ENCODE measurements around the gene CDH5.
"Not testable (repeated sequence)": the region's sequence is repeated elsewhere in the genome, so short reads cannot be mapped to it uniquely, and the experiment has no call there.

The CDH5 gene, protein sequence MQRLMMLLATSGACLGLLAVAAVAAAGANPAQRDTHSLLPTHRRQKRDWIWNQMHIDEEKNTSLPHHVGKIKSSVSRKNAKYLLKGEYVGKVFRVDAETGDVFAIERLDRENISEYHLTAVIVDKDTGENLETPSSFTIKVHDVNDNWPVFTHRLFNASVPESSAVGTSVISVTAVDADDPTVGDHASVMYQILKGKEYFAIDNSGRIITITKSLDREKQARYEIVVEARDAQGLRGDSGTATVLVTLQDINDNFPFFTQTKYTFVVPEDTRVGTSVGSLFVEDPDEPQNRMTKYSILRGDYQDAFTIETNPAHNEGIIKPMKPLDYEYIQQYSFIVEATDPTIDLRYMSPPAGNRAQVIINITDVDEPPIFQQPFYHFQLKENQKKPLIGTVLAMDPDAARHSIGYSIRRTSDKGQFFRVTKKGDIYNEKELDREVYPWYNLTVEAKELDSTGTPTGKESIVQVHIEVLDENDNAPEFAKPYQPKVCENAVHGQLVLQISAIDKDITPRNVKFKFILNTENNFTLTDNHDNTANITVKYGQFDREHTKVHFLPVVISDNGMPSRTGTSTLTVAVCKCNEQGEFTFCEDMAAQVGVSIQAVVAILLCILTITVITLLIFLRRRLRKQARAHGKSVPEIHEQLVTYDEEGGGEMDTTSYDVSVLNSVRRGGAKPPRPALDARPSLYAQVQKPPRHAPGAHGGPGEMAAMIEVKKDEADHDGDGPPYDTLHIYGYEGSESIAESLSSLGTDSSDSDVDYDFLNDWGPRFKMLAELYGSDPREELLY

DNA sequence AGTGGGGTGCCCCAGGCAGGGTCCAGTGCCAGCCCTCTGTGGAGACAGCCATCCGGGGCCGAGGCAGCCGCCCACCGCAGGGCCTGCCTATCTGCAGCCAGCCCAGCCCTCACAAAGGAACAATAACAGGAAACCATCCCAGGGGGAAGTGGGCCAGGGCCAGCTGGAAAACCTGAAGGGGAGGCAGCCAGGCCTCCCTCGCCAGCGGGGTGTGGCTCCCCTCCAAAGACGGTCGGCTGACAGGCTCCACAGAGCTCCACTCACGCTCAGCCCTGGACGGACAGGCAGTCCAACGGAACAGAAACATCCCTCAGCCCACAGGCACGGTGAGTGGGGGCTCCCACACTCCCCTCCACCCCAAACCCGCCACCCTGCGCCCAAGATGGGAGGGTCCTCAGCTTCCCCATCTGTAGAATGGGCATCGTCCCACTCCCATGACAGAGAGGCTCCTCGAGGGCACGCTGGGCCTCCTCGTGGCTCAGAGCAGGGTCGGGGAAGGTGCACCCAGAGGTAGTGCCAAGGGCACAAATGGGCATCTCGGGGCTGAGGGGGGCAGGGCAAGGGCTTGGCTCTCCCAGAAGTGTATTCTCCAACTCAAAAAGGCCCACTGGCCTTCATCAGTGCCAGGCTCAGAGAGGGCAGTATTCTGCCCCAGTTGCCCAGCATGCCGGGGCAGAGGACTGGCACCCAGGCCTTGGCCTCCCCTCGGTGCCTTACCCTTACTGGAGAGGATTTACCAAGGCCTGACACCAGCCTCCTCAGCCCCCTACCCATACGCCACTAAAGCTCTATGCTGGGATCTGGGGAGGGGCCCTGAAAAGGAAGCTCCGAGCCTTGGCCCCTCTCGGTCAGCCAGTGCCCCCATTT lies at the start of gene CDH5:
CDH5 (plus strand) TSS at position 259 of the 867 bp plus-strand sequence. CDS start 12,647 bp downstream, outside the sequence.
- DNase-seq: peak in 1 of 2 experiments; percentile 81

DNA sequence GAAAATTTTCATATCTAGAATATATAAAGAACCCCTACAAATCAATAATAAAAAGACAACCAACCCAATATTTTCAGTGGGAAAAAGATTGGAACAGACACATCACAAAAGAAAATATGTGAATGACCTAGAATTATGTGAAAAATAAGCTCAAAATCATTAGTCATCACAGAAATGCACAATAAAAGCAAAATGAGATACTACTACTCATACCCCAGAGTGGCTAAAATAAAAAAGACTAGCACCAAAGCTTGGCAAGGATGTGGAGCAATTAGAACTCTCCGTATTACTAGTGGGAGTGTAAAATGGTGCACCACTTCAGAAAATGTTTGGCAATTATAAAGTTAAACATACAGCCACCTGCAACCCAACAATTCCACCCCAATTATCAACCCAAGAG lies 48.0 kb upstream of the CDH5 start:
- DNase-seq: no peak

DNA sequence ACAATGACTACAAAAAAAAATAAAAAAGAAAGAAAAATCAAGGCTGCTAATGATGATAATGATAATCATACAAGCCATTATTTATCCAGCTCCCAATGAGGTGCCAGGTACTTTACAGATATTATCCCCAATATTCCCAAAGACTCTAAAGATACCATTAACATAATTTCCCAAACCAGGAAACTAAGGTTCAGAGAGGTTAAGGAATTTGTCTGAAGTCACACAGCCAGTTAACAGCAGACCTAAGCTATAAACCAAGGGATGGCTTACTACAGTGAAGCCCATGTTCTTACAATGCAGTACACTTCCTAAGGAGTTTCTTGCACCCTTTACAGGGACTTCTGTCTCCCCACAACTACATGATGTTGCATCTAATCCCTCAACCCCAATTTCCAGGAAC lies 45.7 kb upstream of the CDH5 start:
- DNase-seq: no peak

DNA sequence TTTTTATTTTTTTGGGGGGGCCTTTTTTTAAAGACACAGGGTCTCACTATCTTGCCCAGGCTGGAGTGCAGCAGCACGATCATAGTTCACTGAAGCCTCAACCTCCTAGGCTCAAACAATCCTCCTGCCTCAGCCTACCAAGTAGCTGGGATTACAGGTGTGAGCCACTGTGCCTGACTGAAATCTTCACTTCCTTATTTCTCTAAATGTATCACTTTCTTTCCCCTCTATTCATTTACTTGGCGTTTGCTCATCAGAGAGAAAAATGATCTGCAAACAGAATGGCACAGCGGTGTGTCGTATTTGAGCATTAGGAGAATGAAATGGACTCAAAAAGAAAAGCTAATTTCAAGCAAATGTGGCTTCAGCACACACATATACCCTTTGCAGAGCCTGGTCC lies 44.3 kb upstream of the CDH5 start:
- DNase-seq: no peak

DNA sequence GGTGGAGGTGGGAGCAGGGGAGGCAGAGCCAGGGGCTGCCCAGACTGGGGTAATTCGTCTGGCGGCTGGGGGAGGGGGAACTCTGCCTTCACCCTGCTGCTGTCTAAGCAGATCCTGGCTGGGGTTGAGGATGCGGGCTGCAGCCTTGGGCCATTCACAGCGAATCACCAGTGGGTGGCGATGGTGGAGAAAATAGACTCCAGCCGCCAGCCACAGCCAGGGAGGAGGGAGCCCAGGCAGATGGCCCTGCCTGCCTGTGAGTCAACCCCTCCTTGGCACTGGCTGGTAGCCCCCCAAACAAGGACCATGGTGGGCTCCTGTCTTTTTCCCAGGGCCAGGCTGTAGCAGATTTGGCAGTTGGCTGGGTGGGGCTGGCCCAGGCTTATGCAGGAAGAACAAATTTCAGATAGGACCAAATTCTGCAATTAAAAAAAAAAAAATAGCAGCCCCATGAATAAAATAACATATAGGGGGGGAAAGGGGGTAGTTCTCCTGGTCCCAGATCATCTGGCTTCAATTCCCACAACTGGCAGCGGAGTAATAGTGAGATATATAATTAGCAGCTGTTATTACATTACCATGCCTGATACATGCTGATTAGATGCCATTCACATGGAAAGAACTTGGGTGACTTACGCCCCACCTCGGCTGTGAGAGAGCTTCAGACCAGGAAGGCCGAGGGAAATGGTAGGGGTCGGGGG lies 41.5 kb upstream of the CDH5 start:
- peak in 1 of 2 experiments; percentile 49 for DNase-seq

DNA sequence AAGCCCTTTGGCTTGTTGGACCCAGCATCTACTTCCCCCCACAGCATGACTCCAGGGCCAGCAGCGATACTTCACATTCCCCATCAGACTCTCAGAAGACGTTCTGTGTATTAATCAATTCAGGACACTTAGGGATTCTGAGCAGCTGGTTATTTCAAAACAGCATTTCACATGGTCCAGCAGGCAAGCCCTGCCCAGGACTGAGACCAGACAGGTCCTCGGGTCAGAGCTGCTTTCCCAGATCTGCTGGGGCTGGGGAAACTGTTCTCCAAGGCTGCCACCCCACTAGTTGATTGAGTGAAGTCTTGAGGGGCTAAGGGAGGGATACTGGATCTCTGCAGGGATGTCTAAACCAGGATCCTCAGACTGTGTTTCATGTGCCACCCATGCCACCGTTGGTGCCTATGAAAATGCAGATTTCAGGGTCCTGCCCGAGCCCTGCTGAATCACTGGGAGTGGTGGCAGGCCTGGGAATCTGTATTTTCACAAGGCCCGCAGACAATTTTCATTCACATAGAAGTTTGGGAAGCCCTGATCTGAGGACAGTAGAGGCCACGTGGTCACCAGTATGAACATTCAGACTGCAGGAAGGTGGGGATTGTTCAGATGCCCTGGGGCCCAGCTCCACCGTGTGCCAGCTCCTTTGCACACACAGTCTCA lies 40.6 kb upstream of the CDH5 start:
- DNase-seq: no peak

DNA sequence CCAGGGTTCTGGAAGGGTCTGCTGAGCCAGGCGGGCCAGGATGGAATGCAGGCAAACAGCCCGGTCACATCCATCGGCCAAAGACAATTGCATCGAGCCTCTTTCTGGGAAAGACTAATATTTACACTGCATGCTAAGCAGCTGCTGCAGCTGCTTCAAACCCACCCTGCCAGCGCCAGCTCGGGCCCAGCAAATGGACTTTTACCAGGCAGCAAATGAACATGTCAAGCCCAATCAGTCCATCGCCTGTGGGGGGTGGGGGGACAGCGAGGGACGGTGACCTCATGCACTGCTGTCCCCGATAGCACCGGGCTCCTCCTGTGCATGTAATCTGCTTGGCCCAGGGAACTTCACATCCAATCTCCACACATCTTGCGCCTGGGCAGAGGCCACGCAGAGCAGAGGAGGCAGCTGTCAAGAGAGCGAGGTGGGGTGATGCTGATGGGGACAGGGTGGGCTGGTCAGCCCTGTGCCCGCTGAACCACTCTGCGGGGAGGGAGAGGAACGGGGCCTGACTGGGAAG lies 39.4 kb upstream of the CDH5 start:
- DNase-seq: peak in 1 of 2 experiments; percentile 16

DNA sequence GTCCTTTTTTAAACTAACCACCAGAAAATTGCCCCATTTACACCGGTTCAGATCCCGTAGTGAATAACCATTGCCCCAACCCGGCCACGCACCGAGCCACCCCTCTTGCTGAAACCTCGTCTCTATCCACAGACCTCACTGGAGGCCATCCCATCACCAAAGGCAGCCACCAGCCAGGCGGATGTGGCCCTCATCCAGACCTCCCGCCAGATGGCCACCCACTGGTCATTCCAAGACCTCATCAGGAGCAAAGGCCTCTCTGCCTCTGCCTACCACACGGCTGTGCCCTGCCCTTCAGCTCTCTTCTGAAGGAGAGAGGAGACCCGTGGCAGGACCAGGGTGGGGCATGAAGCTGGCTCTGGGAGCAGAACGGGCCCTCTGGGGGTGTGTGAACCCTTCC lies 38.2 kb upstream of the CDH5 start:
- DNase-seq: no peak

DNA sequence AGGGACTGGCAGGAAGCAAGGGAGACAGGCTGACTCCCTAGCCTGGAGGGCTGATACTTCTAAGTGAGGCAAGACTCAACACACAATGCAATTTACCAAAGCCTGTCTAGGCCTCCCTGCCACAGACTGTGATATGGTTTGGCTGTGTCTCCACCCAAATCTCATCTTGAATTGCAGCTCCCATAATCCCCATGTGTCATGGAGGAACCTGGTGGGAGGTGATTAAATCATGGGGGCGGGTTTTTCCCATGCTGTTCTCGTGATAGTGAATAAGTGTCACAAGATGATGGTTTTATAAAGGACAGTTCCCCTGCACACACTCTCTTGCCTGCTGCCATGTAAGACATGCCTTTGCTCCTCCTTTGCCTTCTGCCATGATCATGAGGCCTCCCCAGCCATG lies 35.0 kb upstream of the CDH5 start:
- DNase-seq: not testable (repeated sequence)

DNA sequence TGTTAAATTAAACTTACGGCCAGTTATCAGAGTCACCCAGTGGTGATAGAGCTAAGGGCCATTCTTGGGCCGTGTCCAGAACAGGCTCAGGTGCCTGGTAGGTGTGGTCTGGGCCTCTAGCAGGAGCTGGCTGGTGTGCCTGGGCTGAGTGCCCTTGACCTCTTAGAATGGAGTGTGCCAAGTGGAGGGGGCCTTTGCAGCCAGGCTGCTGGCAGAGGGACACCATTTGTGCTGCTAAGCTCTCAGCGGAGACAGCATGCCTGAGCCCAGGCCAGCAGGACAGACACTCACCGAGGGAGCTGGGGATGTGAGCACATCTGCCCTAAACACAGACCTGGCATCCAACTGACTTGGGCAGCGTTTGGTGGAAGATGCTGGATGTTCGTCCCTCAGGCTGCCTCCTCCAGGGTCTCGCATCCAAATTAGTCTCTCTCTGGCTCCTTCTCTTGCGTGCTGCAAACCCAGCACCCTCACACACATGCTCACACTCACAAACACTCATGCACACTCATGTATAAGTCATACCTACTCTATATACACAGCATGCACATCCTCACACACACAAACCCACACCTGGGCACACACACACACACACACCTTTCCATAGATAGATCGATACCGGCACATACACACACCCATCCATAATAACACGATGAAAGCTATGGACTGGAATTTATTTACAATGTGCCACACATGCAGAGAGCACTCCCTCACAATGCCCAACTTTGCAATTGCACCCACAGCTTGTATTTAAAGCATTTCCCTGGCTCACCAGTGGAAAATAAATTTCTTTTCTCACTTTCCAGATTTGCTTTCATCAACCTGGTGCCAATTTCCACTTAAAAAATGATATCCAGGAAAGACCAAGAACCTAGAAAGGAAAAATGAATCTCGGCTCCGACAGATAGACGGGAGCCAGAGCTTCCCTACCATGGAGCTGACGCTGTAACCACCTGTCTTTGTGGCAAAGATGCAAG lies 33.6 kb upstream of the CDH5 start:
- no peak for DNase-seq

DNA sequence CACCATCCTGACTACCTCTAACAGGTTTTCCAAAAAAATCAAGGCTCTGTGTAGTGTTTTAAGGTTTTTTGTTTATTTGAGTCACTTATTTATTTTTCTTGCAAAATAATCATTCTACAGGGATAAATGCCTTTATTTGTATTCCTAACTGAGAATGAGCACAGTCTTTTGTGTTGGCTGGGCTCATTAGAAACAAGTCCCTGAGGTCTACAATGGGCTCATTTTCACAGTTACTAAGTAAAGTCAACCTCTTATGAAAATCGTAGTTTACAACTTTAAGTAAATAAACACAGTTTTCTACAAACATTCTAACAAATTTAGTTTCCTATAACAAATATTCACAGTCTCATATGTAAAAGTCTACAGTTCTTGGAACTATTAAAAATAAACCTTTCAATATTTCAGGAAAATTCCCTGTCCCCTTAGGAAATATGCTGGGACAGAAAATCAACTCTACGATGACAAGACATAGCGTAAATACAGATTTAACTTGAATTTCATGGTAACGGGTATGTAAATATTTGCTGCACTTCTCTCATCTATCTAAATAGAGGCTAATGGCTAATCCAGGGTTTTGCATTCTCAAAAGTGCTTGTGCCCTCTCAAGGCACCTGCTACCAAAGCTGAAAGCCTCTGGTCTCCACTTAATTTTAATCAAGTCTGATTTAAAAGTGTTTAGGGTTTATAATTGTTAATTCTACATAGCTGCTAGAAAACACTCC lies 31.5 kb upstream of the CDH5 start:
- no peak for DNase-seq

DNA sequence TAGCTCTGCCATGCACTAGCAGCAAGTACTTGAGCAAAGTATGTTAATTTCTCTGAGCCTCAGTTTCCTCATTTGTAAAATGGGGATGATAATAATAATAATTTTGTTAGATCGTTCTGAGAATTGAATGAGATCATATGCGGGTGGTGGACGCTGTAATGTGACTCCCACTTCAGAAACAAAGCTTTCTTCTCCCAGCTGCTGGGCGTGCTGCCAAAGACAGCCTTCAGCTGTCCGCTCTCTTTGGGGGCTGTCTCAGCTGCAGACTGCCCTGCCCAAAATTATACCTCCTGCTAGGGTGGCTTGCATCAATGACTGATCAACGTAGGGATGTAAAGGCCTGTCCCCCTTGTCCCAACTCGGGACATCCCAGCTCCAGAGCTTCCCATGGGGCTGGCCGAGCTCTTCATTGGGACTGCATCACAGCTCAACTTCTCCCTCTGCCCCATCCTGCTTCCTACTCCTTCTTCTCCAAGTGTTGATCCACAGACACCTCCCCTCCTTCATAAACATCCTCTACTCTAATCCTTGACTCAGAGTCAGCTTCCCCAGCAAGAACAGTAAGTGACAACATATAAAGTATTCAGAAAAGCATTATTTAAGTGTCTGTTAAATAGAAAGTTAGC lies 30.7 kb upstream of the CDH5 start:
- peak in 1 of 2 experiments; percentile 10 for DNase-seq

DNA sequence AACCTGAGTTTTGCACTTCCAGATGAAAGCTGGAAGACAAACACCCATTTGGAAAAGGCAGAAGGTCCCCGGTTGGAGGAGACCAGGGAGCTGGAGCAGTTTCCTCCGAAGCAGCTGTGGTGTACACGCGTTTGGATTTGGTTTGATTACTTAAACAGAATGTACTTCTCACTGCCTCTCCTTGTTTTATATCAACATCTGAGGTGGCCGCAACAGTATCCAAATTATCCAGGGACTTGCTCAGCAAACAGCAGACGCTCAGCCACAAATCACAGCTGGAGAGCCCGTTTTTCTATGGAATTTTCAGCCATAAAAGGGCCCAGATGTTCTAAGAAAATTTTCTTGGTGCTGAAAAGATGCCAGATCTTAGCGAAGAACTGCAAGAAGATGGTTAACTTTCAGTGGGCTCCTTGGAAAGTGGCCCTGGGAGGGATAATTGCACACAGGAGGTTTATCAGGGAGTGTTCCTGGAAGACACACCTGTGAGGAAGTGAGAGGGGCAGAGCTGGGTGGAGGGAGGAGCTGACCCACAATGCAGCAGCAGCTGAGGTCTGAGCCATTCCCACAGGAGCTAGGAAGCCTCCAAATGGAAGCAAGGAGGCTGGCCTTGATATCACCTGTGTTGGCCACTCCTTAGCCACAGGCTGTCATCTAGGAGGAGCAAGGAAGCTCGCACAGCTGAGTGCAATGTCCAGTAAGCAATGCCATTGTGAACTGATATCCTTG lies 28.9 kb upstream of the CDH5 start:
- DNase-seq: no peak

DNA sequence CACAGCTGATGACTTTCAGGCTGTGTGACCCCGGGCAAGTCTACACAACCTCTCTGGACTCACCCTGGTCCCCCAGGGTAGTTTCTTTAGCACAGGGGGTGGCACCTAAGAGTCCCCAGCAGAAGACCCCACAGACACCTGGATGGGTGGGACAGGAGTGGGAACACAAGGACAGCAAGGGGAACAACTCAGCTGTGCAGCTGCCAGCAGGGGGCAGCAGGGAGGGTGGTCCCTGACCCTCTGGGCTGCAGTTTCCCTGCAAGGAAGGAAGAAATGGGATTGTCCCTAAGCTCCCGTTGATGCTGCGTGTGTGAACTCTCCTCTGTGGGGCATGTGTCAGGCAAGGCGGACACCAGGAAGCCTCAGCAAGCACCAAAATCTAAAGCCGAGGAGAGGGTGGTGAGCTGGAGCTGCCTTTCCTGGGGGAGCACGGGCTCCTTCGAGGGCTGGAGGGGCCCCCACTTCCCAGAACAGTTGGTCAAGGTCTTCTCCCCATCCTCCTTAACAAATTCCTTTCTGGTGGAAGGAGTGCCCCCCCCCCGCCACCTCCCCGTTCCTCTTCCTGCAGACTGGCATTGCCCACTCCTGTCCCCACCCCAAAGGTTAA lies 24.1 kb upstream of the CDH5 start:
- peak in 1 of 2 experiments; percentile 9 for DNase-seq

DNA sequence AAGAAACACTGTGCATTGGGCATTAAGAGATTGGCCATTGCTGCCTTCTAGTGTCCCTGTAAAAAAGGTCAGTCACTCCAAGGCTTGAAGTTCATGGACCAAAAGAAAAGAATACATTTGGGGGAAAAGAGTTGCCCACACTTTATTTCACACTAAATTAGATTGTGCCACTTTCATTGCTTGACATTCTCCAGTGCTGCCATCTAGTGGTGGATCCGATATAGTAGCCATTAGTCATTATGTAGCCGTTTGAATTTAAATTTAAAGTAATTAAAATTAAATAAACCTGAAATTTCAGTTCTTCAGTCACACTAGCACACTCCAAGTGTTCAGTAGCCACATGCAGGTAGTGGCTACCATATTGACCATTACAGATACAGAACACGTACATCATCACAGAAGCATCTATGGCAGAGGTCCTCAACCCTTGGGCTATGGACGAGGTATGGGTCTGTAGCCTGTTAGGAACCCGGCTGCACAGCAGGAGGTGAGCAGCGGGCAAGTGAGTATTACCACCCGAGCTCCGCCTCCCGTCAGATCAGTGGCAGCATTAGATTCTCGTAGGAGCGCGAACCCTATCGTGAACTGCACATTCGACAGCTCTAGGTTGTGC lies 21.9 kb upstream of the CDH5 start:
- DNase-seq: peak in 1 of 2 experiments; percentile 43

DNA sequence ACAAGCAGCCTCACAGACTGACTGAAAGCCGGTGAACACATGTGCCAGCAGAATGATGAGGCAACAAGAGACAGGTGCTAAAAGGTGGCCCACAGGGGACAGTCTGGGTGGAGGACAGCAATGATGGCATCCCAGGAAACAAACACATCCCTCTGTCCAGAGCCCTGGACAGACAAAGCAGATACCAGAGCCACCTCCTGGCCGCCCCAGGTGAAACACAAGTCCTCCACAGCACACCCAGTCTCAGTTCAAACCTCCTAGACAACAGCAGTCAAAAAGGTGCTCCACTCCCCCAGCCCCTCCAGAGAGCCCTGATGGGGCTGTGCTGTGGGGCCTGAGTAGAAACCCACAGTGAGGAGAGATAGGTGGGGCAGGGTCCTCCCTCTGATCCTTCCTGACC lies 20.3 kb upstream of the CDH5 start:
- DNase-seq: no peak

DNA sequence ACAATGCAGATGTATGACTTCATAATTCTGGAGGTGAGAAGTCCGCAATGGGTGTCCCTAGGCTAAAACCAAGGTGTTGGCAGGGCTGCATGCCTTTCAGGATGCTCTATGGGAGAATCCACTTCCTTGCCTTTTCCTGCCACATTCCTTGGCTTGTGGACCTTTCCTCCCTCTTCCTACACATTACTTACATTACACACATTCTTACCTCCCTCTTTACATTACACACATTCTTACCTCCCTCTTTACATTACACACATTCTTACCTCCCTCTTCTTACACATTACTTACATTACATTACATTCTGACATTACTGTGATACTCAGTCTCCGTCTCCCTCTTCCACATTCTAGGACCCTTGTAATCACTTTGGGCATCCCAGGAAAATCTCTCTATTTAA lies 14.2 kb upstream of the CDH5 start:
- no peak for DNase-seq

DNA sequence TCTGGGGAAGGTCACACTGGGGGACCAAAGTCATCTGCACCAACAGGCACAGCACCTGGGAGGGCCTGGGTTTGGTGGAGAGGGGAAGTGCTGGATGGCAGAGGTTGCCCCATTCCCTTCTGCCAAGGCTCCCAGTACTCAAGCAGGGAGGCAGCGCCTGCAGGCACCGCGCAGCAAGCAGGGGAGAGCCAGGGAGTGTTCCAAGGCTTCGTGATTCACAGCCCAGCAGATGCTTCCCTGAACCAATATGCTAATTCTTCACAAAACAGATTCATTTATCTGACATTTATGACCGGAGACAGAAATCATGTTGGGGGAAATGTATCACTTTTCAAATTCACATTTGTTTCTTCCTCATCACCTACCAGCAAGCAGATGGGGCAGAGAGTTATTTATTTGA lies 13.4 kb upstream of the CDH5 start:
- DNase-seq: peak in 1 of 2 experiments; percentile 47
